Putamen (tissue), 1 donor: Measurements from ENCODE around the gene EDC3.
"Not testable (repeated sequence)": the region's sequence is repeated elsewhere in the genome, so short reads cannot be mapped to it uniquely, and the experiment has no call there.

ENCODE experiments used
- DNase-seq: peaks from one replicate; pipeline ENCODE4 v3.0.0-alpha.2; 2016; ENCODE audit warnings: low spot score

Gene EDC3

DNA sequence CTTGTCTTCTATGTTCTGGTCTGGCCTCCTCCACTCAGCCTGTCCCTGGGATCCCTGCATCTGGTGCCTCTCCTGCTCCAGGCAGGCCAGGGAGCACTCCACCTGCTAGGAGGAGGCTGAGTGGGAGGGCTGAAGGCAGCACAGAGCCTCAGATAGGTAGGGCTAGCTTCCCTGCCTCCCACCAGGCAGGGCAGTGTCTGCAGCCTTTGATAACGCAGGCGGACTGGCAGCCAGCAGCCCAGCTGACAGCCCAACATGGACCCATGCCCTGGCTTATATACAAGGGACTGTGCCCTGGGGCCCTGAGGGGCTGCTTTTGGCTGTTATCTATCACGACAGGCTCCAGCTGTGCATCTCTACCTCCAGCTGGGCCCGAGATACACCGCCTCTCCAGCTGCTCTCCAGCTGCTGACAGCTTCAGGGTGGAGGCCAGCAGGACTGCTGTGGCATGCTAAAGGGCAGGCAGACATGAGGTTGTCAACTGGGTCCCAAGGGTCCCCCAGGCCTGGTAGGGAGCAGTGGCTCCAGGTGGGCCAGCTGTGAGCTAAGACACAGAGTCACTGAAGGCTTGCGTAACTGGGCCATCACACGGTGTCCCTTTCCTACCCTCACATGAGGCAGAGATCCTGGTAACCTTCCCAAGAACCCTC lies 85.4 kb downstream of the EDC3 start:
- DNase-seq = no peak

DNA sequence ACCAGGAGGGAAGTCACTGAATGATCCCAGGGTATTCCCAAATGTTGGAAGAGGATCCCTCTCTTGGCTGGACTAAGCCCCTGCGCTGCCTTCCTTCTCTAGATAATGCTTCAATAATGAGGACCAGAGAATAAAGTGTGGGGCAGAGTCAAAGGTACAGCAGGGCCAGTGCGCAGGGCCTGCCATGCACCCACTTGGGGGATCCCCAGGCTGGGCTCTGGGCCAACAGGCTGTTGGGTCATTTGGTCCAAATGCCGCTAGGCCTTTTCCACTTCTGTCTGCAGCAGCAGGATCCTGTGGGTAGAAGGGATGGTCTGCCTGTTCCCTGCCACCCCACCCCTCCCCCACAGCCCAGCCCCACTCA lies 85.9 kb downstream of the EDC3 start:
- no peak for DNase-seq

DNA sequence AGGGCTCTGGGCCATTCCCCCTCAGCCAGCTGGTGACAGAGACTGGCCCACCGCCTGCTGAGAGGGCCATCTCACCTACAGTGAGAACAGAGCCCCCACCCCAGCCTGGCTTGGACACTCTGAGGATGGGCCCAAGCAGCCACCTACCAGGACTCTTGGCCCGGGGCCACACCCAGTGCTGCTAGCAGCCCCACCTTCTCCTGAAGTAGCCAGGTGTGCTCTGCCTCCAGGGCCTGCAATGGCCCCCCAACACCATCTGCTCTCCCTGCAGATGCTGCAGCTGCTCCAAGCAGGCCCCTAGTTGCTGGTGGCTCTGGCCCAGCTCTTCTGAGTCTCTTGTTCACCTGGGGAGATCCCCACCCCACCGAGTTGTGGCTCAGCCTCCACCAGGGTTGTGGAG lies 87.0 kb downstream of the EDC3 start:
- no peak for DNase-seq

DNA sequence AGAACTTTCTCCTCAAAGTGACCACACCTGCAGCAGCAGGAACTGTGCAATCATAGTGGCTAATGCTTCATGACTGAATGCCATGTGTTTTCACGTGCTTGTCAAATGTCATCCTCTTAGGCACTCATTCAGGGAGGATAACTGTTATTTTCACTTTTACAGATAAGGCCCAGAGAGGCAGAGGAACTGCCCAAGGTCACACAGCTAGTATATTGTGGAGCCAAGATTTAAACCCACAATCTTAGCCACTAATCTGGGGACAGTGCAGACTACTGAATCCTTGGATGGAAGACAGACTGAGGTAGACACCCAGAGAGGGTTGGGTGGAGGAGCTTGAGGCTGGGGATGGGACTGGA lies 90.1 kb downstream of the EDC3 start:
- no peak for DNase-seq

DNA sequence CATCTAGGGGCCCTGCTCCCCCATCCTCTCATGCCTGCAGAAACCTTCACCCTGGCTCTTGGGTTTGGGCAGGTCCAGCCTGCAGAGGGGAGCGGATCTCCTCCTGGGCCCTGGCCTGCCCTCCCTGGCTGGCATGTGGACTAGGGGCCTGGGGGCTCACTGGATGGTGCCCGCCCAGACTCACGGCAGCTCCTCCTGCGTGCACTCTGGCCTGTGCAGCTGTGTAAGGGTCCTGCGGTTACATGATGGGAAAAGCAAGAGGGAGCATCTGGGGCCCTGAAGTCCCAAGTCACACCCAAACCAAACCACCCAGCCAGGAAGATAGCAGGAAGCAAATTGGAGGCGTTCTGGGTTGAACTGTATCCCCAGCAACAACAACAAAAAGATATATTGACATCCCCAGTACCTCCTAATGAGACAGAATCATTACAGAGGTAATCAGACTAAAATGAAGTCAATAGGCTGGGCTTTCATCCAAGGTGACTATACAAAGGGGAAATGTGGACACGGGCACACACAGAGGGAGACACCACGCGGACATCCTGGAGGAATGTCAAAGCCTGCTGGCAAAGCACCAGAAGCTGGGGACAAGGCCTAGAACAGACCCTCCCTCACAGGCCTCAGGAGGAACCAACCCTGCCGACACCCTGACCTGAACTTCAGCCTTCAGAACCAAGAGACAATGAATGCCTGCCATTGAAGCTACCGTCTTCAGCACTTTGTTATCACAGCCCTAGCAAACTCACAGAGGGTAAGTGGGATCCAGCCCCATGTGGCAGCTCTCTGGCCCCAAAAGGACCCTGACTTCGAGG lies 90.6 kb downstream of the EDC3 start:
- DNase-seq = no peak

DNA sequence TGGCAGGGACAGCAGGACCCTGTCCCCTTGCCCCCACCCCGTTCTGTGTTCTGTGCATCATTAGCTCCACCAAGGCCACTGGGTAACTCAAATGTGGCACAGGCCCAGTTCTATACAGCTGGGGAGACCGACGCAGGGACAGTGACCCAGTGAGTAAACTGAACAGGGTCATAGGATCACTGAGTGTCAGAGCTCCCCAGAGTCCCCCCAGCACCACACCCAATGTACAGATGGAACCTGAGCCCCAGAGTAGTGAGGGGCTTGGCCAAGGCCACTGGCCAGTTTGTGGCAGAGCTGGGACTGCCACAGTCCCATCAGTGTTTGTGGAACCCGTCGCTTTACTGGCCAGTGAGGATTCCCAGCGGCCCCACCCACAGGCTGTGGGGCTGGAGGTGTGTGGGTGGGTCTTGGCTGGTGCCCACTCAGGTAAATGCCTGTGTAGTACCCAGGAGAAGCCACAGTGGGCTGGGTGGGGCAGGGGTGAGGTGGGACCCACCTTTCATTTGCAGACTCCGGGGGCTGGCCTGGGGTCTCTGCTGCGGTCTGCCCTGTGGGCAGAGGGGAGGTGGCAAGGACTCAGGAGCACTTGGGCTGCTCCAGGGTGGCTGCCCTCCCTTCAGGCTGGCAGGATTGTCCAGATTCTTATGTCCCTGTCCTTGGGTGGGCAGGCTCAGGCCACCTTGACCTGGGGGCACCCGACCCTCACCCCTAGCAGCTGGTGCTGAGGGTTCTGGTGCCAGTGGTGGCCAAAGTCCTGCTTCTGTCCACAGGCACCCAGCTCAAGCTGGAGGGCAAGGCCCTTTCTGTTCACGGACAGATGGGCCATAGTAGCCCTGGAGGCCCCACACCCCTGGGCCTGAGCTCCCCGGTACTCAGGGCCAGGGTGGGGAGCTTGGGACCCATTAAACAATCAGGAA lies 91.8 kb downstream of the EDC3 start:
- DNase-seq = no peak

DNA sequence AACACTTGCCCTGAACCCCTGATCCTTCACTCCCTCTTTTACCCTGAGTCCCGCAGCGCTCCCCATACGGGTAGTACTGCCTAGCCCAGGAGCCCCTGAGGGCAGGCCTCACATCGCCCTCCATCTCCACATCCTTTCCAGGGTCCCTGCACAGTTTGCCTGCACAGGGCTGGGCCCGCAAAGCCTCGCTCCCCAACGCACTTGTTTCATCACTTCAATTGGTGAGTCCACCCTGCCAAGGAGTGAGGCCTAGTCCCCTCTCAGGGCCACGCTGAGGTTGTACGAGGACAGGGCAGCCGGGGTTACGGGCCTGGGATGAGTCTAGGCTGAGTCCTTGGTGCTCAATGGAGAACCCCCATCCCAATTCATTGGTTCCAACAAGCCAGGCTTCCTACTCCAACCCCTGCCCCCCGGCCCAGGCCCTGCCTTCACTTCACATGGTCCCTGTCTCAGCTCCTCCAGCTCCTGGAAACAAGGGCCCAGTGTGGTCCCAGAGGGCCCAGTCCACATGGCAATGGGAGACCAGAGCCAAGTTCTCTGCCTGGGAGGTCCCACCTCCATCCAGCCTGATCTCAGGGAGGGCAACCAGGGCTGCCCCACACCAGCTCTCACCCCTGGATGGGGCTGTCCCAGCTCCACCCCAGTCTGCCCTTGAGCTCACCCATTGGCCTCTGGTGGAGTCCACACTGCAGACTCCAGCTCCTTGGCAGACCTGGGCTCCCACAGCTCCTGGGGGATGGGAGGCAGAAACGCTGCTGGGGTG lies 92.6 kb downstream of the EDC3 start:
- no peak for DNase-seq

DNA sequence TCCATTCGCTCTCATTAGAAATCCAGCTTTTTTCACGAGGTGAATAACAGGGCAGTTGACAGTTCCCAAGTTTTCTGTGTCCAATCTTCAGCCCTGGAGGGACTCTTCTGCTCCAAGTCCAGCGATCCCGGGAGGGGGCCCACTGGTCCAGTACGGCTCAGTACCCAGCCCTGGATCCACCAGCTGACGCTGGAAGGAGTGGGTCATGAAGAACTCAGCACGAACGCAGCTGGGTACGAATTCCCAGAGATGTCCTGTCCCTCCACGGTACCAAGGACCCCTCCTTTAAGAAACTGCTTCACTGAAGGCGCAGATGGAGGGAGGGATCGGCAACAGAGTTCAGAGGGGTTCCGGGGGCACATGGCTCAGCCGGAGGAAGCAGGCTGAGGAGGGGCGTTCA lies 96.7 kb downstream of the EDC3 start:
- no peak for DNase-seq

DNA sequence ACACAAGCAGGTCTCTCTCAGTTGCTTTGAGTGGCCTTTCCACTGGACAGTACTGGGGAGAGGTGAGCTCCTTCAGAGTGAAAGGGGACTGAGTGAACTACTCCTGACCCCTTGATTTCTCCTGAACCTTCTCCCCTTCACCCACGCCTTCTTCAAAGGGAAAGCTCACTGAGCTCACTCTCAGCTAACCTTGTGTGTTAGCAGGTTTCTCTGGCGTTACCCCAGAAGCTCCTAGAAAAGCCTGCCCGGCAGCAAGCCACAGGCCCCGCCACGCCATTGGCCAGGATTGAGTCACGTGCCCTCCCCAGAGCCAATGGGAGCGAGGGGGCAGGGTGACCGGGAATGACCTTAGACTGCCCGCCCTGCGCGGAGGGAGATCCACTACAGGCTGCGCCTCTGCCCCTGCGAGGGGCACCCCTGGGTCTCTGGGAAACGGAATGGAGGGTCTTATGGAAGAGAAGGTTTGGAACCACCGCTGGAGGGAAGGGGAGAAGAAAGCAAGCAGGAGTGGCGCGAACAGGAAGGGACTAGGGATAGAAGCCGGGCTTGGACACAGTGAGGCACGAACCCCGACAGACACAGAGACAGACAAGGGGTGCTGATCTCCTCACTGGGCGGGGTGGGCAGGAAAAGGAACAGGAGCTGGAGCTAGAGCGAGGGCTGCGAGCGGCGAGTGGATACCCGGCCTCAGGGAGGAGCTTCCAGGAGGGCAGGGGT lies 97.5 kb downstream of the EDC3 start:
- peak; percentile 92 for DNase-seq

DNA sequence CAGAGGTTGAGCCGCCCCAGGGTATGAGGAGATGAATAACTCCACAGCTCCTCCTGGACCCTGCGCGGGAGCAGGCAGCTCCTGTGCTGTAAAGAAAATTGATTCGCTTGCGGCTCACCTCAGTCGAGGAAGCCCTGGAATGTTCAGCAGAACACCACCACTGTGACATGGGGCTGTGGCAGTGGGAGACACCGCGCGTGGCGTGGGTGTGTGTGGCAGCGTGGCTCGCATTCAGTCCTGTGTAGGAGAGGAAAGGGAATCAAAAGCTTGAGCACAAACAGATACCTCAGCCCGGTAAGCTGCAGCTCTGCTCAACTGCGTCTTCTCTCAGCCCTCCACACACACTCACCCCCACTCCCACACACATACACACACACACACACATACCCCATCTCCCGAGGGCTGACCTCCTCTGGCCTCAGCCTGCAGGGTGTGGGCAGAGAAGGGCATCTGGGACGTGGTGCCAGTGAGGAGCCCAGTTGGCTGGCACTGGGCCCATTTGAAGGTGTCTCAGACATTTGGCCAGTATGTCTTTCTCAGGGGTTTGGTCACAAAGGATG lies 98.6 kb downstream of the EDC3 start:
- DNase-seq = not testable (repeated sequence)

DNA sequence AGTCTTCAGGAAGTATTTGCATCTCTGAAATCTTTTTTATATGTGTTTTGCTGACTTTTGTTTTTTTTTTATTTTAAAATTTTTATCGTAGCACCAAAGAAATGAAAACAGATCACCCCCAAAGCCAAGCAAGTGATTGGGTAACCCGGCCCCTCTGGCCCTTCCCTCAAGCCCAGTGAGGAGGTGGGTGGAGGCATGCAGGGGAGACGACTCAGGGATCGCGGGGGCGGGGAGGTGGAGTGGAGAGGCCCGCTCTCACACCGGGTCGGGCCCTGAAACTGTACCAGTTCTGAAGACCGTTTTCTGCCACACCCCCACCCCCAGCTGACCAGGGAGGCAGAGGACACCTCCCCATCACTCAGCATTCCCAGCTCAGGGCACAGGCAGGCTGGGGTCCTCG lies 99.1 kb downstream of the EDC3 start:
- DNase-seq = not testable (repeated sequence)

DNA sequence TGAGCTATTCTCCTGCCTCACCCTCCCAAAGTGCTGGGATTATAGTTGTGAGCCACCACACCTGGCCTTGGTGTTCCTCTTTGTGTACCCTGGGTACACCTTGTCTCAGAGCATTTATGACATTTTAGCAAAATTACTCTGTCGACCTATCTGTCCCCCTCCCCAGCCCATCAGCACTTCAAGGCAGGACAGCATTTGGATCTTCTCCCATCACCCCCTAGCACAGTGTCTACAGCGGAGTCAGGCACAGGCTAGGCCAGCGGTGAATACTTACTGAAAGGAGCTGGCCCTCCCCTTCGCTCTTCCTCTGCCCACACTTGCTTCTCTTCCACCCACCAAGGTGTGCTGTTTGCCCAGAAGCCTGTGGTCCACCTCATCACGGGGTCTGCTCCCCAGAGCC lies 100.6 kb downstream of the EDC3 start:
- no peak for DNase-seq

DNA sequence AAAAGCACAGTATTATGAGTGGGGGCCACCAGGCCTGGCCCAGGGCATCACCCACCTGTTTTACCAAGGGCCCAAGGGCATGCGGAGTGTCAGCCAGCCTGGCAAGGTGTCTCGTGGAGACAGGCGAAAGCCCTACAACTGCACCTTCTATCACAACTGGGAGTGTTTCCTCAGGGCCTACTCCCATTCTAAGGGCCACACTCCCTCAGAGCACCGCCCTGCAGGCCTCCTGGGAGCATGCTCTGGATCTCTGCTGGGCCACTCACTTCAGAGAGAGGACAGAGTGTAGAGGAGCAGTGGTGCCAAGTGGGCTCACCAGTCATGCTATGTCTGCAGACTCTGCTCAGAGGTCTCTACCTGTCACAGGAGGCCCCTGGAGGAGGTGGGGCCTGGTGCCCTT lies 101.4 kb downstream of the EDC3 start:
- no peak for DNase-seq

DNA sequence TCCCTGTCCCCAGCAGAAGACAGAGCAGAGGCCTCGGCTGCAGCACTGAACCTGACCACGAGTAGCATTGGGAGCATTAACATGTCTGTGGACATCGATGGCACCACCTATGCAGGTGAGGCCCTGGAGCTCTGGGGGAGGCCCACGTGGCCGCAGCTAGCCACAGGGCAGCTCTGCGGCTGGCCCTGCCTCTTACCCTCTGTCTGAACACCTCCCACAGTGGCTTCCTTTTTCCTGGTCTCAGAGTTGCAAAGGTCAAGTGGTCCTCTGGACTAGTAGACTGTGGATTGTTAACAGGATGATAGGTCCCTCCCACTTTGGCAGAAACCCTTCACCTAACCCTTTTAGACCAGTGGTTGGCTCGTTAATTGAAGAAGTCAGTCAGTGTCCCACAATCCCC lies 102.7 kb downstream of the EDC3 start:
- DNase-seq = no peak

DNA sequence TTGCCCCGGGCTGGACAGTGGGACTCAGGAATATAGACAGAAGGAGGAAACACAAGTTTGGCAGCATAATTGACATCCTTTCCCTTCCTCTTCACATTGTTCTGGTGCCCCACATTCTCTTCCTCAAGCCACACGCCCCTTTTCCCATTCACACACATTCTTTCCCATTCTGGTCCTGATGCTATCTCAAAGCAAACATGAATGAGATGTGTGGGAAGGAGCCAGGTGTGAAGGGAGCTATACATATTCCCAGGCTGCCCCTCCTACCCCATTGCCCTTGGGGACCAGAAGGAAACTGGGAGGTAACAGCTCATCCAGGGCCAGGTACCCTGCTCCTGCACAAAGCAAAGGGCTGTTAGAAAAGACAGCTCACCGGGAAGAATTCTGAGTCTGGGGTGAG lies 103.6 kb downstream of the EDC3 start:
- no peak for DNase-seq

DNA sequence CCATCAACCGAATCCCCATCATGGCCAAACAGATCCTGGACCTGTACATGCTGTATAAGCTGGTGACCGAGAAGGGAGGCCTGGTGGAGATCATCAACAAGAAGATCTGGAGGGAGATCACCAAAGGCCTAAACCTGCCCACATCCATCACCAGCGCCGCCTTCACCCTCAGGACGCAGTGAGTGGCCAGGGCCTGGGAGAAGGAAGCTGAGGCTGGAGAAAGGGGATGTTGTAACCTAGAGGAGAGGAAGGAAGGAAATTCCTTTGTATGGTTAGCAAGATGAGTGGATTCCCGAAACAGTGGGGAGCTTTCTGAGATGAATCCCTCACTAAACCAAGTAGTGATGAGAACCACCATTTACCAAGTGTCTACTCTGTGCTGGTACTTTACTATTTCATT lies 106.0 kb downstream of the EDC3 start:
- DNase-seq = no peak

DNA sequence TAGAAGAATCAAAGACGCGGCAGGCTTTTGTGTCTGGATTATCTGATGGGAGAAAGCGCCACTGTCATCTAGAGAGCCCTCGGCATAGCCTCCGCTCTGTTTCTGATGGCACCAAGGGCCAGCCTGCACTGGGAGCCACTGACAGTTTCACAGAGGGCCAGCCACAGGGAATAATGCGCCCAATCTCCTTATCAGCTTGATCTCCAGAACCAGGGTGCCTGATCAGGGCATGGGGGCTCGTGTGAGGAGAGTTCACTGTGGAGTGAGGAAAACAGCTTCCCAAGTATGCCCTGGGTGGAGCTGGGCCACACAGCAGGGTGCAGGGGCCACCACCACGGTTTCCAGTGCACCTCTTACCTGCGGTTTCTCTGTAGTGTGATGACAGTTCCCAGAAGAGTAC lies 110.0 kb downstream of the EDC3 start:
- DNase-seq = no peak

DNA sequence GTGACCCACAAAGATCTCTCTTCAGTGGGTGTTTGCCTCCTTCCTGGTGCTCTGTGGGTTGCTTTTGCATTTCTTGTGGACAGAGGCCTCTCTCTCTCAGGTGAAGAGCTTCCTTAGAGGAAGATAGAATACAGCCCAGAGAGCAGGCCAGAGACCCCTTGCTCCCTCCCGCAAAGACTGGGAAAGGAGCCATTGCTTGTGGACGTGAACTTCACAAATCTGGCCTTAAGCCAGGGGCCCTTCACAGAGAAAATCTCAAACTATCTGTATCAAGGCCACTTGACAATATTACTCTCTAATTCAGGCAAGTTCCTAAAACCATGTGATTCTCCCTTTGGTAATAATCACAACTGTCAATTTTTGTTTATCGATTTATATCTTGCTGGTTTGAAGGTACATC lies 110.6 kb downstream of the EDC3 start:
- no peak for DNase-seq

DNA sequence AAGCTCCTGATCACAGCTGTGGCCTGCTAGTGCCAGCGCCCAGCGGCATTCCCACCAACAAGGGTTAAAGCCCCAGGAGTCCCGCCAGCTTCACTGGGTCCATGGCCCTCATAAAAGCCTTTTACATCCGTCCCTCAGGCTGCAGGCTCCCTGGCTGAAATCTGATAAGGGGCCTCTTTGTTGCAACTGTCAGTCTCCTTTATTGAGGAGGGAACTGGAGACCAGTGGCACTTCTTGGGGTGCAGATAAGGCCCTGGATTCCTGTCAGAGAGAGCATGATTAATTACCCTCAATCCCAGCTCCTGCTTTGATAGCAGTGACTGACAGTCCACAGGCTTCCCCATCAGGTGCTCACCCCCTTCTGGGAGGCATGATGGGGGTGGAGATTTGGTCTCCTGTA lies 111.0 kb downstream of the EDC3 start:
- peak; percentile 75 for DNase-seq

DNA sequence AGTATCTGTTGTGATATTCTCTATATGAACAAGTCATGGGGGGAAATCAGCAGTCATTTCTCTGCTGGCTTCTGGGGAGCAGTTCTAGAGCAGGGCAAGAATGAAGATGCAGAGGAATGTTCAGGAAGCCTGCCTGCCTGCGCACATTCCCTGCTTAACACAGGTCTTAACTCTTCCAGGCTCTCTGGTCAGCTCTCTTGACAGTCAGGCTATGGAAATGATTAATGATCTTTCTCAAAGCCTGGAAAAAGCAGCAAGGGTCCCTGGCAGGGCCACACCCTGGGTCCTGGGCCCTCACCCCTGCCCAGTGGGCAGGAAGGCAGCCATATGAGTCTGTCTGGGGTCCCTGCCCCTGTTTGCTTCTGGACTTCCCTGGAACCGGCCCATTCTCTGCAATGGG lies 111.6 kb downstream of the EDC3 start:
- DNase-seq = no peak
